HG03175 (cell line): ENCODE measurements around the gene KRT84.
"Not testable (repeated sequence)": the region's sequence is repeated elsewhere in the genome, so short reads cannot be mapped to it uniquely, and the experiment has no call there.

ENCODE experiments used
- ATAC-seq: cut with Tn5 transposase; IDR thresholded peaks from one replicate; pipeline ENCODE4 v1.9.1; 2021; ENCODE audit warnings: mild to moderate bottlenecking, moderate library complexity; ENCODE audit not compliant: unreplicated experiment

Gene KRT84

DNA sequence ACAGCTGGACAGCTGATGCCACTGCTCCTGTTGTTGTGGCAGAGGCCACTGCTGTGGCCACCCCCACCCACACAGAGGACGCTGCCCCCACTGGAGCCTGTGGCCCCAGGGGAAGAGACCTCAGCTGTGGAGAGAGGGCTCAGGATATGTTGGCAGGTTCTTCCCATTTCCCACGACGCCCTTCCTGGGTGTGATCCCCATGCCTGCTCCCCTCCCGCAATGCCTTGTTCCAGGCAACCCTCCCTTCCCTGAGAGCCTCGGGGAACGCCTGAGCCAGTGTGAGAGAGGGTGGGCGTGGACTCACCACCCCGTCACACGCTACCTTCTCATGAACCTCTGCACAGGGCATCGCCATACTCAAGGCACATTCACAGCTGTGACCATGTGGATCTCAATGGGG is 26.4 kb upstream of the KRT84 start:
- ATAC-seq, result no peak

- not testable (repeated sequence) for ATAC-seq
These were observed 25.3 kb upstream of the KRT84 start for GRCh38 chr12:52410589-52411248.

- no peak for ATAC-seq
These were observed 22.5 kb upstream of the KRT84 start for GRCh38 chr12:52407918-52408317.

- ATAC-seq, result no peak
These were observed 20.5 kb upstream of the KRT84 start, which contains the start of gene KRT82 for GRCh38 chr12:52405922-52406385. Gene KRT82 (minus strand): TSS chr12:52406335. CDS start chr12:52406277, 58 bp downstream.

DNA sequence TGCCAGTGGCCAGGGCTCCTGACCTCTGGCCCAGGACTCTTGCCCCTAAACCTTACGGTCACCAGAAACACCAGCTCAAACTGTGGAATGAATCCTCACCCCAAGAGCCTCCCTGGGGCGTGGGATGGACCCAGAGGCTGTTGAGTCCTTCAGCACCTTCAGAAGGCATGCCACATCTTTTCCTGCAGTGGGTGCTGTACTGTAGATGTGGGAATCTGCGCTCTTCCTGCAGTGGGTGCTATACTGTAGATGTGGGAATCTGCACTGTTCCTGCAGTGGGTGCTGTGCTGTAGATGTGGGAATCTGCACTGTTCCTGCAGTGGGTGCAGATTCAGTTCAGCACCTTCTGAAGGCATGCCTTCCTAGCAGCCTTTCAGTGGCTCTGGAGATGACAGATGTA is 19.5 kb upstream of the KRT84 start:
- ATAC-seq, result no peak

GRCh38 chr12:52403561-52403960 is 18.1 kb upstream of the KRT84 start:
- no peak for ATAC-seq

GRCh38 chr12:52402873-52403540 is 17.6 kb upstream of the KRT84 start:
- no peak for ATAC-seq

DNA sequence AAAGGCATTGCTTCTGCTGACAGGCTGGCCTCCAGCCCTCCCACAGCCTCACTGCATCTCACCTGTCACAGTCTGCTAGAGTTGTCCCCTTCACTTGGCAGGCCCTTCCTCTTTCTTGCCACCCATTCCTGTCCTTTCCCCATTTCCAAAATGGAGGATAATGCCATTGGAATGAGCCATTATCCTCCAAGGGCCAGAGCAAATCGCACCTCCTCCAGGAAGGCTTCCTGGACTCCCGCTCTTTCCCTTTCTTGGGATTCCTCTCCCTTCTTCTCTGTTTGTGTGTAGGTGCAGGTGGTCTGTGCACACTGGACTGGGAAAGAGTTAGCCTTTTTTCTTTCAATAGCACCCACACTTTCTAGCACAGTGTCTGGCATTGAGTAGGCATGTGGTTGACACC is 16.9 kb upstream of the KRT84 start:
- no peak for ATAC-seq

- ATAC-seq, result no peak
These were observed 16.5 kb upstream of the KRT84 start for GRCh38 chr12:52401926-52402325.

DNA sequence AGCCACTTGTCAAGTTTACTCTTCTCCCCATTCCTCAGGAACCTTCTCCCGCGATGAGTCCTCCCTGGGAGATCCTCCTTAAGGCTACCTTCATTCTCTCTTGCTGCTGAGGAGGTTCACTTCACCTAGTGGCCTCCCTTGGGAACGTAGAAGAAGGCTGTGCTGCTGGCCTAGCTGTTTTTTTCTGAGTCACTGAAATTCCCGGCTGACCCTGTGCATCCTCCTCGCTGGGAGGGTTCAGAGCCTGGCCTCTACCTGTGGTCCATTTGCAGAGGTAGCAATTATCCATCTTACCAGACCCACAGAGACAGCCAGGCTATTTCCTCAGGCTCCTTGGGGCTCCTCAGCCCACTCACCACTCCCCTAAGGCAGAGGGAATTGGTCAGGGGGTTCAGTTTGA is 16.1 kb upstream of the KRT84 start:
- no peak for ATAC-seq

DNA sequence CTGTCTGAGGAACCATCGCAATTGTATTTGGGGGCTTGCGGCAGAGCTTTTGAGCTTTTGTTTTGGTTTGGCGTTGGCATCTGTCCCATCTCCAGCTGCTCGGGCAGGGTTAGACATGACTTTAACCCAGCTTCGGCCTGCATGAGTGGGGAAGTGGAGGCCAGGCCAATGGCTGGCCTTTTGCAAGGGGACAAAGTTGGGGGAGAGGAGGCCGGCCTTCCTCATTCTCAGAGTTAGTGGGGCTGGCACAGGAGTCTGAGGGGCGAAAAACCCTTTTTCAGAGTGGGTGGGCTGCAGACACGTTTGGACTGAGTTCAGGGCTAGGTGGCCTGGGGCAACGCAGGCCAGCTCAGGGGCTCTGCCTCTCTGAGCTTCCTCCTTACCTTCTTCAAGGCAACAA is 15.5 kb upstream of the KRT84 start:
- ATAC-seq, result no peak

DNA sequence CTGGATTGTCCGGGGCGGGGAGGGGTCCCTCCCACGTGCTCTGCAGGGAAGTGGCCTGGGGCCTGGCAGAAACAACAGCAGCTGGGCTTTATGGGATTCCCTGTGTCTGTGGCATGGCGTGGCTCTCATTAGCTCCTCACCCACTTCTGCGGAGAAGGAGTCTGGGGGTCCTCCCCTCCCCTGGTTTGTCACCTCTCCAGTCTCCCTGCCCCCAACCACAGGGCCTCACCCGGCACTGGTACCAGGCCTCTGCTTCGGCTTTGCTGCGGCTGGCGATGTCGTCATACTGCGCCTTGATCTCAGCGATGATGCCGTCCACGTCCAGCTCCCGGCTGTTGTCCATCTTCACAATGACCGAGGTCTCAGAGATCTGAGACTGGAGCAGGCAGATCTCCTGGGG is 14.3 kb upstream of the KRT84 start:
- ATAC-seq, result no peak

- ATAC-seq, result no peak
These were observed 12.7 kb upstream of the KRT84 start for GRCh38 chr12:52398176-52398575.

- no peak for ATAC-seq
These were observed 11.2 kb upstream of the KRT84 start for GRCh38 chr12:52396656-52397055.

- no peak for ATAC-seq
These were observed 10.4 kb upstream of the KRT84 start for GRCh38 chr12:52395761-52396434.

DNA sequence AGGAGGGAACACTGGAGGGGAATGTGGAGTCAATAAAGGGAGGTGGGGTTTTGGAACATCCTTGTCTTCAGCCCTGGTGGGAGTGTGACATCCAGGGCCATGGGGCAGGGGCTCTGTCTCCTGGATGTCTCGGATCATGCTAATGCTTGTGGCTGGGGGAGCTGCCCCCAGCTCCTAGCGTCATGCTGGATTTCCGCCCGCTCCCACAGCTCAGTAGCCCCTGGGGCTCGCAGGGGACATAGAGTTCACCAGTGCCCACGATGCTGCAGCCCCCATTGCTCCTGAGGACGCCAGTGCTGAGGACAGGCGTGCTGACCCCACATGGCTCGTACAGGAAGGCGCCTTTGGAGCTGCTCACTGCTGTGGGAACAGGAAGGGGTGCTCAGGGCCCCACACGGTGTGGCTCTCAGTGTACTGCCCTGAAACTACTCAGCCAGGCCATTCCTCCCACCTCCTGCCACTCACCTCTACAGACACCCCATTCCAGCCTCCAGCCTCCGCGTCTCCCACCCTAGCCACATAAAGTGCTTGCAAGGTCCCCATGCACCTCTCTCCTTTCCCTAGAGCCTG is 9.5 kb upstream of the KRT84 start:
- no peak for ATAC-seq

DNA sequence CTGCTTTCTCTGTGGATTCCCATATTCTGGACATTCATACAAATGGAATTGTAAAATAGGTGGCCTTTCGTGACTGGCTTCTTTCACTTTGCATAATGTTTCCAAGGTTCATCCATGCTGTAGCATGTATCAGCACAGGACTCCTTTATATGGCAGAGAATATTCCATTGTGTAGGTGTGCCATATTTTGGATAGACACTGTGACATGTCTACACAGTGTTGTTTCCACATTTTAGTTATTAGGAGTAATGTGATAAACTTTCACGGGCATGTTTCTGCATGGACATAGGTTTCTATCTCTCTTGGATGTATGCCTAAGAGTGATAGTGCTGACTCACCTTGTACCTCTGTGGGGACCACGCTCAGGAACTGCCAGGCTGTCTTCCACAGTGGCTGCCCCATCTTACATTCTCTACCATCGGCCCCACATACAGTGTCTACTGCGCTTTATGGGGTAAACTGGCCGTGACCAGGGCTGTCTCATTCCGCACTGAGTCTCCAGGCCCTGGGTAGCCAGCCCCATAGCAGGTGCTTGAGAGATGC is 7.1 kb upstream of the KRT84 start:
- no peak for ATAC-seq

GRCh38 chr12:52391618-52392002 is 6.2 kb upstream of the KRT84 start:
- no peak for ATAC-seq

DNA sequence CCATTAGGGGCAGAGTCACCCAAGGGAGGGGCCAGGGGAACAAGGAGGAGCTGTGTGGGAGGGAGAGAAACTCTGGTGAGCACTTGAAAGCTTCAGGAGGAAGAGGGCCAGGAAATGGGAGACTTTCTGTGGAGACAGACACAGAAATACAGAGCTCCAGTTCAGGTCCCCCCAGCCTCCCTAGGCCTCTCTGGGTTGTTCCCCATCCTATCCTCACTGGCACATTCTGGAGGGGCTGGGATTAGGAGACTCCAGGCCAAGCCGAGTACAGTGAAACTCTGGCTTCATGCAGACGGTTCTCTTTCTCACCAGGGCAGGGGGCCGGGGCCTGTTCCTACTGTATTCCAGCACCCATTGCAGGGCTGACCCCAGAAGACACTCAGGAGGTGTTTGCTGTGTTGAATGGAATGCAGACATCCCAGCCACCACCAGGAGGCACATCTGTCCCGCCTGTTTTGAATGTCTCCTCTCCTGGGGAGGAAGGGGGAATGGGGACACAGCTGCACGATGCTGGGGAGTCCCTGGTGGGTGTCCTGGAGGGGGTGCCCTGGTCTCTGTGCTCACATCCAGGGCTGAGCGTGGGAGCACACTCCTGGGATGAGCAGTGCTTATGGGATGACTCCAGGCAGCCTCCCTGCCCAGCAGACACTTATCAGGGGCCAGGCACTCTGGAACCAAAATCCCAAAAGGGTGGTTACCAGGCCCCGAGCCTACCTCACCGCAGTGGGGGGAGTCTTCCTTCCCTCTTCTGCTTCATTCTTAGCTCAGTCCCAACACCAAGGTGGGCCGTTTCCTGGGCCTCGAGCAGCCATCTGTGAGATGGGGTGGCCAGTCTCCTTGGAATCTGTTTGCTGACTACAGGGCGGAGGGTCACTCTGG is 5.5 kb upstream of the KRT84 start:
- ATAC-seq, result no peak
